HUES64 (cell line): ENCODE results near the gene RHD.
A peak's percentile ranks its signal among the peaks of the same experiment; 100 is the strongest.
"Not testable (repeated sequence)": the region's sequence is repeated elsewhere in the genome, so short reads cannot be mapped to it uniquely, and the experiment has no call there.

ENCODE experiments used
- H3K27ac ChIP-seq: 2 replicates; pipeline ENCODE4 v1.7.0; 2013; ENCODE audit warnings: low read depth, low read length, inconsistent platforms
- H3K27me3 ChIP-seq: 2 replicates; pipeline ENCODE4 v1.6.1; 2013; ENCODE audit warnings: mild to moderate bottlenecking, low read length; ENCODE audit not compliant: insufficient read depth
- H3K36me3 ChIP-seq: 2 replicates; pipeline ENCODE4 v1.6.1; 2013; ENCODE audit warnings: mild to moderate bottlenecking, low read length; ENCODE audit not compliant: insufficient read depth
- H3K4me1 ChIP-seq: 2 replicates; pipeline ENCODE4 v1.6.1; 2013; ENCODE audit warnings: mild to moderate bottlenecking, low read length, moderate library complexity; ENCODE audit not compliant: insufficient read depth
- H3K4me3 ChIP-seq: 2 replicates; pipeline ENCODE4 v1.5.1; 2013; ENCODE audit warnings: mild to moderate bottlenecking, low read length, moderate library complexity
- H3K9ac ChIP-seq: 2 replicates; pipeline ENCODE4 v1.6.1; 2013; ENCODE audit warnings: mild to moderate bottlenecking, low read depth, low read length
- H3K9me3 ChIP-seq: 2 replicates; pipeline ENCODE4 v1.6.1; 2013; ENCODE audit warnings: low read depth, low read length; ENCODE audit not compliant: insufficient read depth
- WGBS: fragments of 150-250, 120-280 bp; methylation state at CpG from one replicate; pipeline ENCODE4 v1.1.7; 2013; ENCODE audit warnings: missing lambda C conversion rate; 5-methylcytosine and 5-hydroxymethylcytosine counted together

RHD gene

GRCh38 chr1:25312806-25313470, 40.6 kb downstream of the RHD start:
- not testable (repeated sequence) for H3K27me3 ChIP-seq, H3K9me3 ChIP-seq, H3K4me3 ChIP-seq, H3K4me1 ChIP-seq, H3K27ac ChIP-seq, H3K36me3 ChIP-seq, H3K9ac ChIP-seq

- WGBS, result 93% methylated on average over 9 of the region's 9 CpGs
- not testable (repeated sequence) for H3K27me3 ChIP-seq, H3K27ac ChIP-seq, H3K36me3 ChIP-seq, H3K9me3 ChIP-seq, H3K4me3 ChIP-seq, H3K9ac ChIP-seq, H3K4me1 ChIP-seq
Observed at GRCh38 chr1:25320314-25320938, 48.1 kb downstream of the RHD start.

DNA sequence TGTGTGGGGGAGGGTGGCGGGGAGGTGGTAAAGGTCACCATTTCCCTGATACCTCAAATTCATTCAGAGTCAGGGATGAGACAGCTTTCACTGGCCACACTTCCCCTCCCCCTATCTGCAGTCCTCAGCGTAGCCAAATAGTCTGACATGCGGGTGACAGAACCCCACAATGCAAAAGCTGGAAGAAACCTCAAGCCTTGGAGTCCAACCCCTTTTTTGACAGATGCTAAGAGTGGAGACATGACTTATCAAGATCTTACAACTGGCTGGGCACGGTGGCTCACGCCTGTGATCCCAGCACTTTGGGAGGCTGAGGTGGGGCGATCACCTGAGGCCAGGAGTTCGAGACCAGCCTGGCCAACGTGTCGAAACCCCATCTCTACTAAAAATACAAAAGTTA, 49.8 kb downstream of the RHD start:
- not testable (repeated sequence) for H3K27ac ChIP-seq, H3K36me3 ChIP-seq, H3K4me1 ChIP-seq, H3K9me3 ChIP-seq, H3K27me3 ChIP-seq, H3K9ac ChIP-seq, H3K4me3 ChIP-seq
- WGBS, result 67% methylated on average over 4 of the region's 9 CpGs

- 83% methylated on average over 1 of the region's 3 CpGs for WGBS
Observed at GRCh38 chr1:25324407-25324806, 52.1 kb downstream of the RHD start.

DNA sequence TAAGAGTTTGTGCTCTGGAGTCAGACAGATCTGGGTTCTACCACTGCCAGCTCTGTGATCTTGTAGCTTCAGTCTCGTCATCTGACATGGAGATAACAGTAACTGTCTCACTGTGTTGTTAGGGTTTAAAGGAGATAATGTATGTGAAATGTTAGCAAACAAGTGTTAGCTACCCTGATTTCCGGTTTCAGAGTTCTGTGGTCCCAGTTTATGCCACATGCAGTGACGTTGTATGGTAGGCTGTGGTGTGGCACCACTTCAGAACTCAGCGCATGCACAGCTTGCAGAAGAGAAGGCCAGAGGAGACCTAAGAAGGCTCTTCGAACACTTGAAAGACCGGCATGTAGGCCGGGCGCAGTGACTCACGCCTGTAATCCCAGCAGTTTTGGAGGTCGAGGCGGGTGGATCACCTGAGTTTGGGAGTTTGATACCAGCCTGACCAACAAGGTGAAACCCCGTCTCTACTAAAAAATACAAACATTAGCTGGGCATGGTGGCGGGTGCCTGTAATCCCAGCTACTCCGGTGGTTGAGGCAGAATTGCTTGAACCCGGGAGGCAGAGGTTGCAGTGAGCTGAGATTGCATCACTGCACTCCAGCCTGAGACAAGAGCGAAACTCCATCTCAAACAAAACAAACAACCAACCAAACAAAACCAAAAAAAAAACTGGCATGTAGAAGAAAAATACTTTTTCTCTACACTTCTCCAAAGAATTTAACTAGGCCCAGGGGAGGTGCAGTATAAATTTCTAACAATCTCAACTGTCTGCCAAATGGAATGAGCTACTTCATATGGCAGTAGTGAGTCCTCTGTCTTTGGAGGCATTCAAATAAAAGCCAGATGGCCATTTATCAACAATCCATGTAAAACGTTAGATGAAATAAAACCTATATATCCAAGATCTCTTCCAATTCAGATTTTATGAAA, 55.8 kb downstream of the RHD start:
- H3K9ac ChIP-seq, H3K4me3 ChIP-seq, H3K27ac ChIP-seq, H3K27me3 ChIP-seq, H3K4me1 ChIP-seq, H3K9me3 ChIP-seq, H3K36me3 ChIP-seq: not testable (repeated sequence)
- WGBS, result no CpG with 5 or more reads among the region's 17 CpGs

More at GRCh38 chr1:25324407-25324806, 52.1 kb downstream of the RHD start:
- not testable (repeated sequence) for H3K4me3 ChIP-seq, H3K9ac ChIP-seq, H3K27me3 ChIP-seq, H3K36me3 ChIP-seq, H3K9me3 ChIP-seq, H3K4me1 ChIP-seq, H3K27ac ChIP-seq

GRCh38 chr1:25328791-25329185, 56.5 kb downstream of the RHD start:
- H3K9ac ChIP-seq, H3K36me3 ChIP-seq, H3K4me3 ChIP-seq, H3K9me3 ChIP-seq, H3K27ac ChIP-seq, H3K4me1 ChIP-seq, H3K27me3 ChIP-seq: not testable (repeated sequence)
- WGBS, result 100% methylated on average over 4 of the region's 4 CpGs

GRCh38 chr1:25329336-25329735, 57.0 kb downstream of the RHD start:
- H3K27ac ChIP-seq, H3K9me3 ChIP-seq, H3K36me3 ChIP-seq, H3K4me1 ChIP-seq, H3K27me3 ChIP-seq, H3K9ac ChIP-seq, H3K4me3 ChIP-seq: not testable (repeated sequence)
- 93% methylated on average over 5 of the region's 5 CpGs for WGBS

GRCh38 chr1:25329950-25330349, 57.6 kb downstream of the RHD start:
- H3K36me3 ChIP-seq, H3K4me3 ChIP-seq, H3K27ac ChIP-seq, H3K4me1 ChIP-seq, H3K9me3 ChIP-seq, H3K9ac ChIP-seq, H3K27me3 ChIP-seq: not testable (repeated sequence)
- WGBS, result 74% methylated on average over 4 of the region's 5 CpGs

- H3K4me3 ChIP-seq, result peak overlapping the region; percentile 63
- not testable (repeated sequence) for H3K4me1 ChIP-seq, H3K27ac ChIP-seq, H3K36me3 ChIP-seq, H3K9ac ChIP-seq, H3K9me3 ChIP-seq, H3K27me3 ChIP-seq
- WGBS, result under 1% methylated on average over 24 of the region's 29 CpGs
Observed at GRCh38 chr1:25336922-25337354, 64.6 kb downstream of the RHD start.

DNA sequence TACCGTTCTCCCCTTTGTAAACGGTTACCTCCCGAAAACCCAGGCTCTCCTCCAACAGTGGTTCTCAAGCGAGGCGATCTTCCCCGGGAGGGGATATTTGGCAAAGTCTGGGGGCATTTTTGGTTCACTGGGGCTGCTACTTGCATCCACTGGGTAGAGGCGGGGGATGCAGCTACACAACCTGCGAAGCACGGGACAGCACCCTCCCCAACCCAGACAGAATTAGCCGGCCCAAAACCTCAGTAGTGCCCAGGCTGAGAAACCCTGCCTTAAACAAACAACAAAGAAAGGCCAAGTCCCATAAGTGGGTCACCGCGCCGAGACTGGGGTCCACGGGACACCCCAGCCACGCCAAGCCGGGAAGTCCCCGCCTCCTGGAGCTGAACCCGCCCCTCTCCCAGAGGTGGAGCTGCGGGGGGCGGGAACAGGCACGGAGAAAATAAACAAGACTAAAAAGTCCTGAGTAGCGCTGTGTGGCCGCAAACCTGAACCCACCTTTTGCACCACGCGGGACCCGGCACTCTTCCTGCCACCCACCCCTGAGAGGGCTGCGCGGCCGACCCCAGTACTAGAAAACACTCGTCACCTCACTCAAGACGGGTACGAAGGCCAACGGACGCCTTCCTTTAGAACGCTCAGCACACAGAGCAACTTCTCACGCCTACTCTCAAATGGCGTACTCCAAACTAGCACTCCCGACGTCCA, 65.3 kb downstream of the RHD start:
- not testable (repeated sequence) for H3K9me3 ChIP-seq, H3K4me1 ChIP-seq, H3K27me3 ChIP-seq, H3K36me3 ChIP-seq
- WGBS, result under 1% methylated on average over 13 of the region's 39 CpGs
- peak overlapping the region; percentile 95 for H3K4me3 ChIP-seq
- H3K9ac ChIP-seq, result peak overlapping the region; percentile 47; the same call in 1 of the 2 replicates
- peak overlapping the region; percentile 80; the same call in 1 of the 2 replicates for H3K27ac ChIP-seq
